Gastroesophageal sphincter (tissue), 3 donors: ENCODE results near the gene KLF7.

ENCODE experiments used
- CTCF ChIP-seq, 4 experiments: fragments of 200-600 bp in 2 of 4; fragments of 450-650 bp in 2 of 4; sonication (generic) in 1 of 4; IDR thresholded peaks; one replicate each; pipeline ENCODE4 v1.5.1; 2017 to 2019; ENCODE audit warnings: antibody characterized with exemption in 4 of 4, mild to moderate bottlenecking in 2 of 4, moderate library complexity in 2 of 4
- POLR2A ChIP-seq, 2 donors: fragments of 450-650 bp; IDR thresholded peaks; one replicate each; pipeline ENCODE4 v1.6.1; 2017; ENCODE audit warnings: antibody characterized with exemption in 2 of 2, mild to moderate bottlenecking in 2 of 2, moderate library complexity in 1 of 2
- POLR2AphosphoS5 ChIP-seq: sonication (generic); formaldehyde crosslinking; IDR thresholded peaks from one replicate; pipeline ENCODE4 v1.6.1; 2017; ENCODE audit warnings: antibody characterized with exemption

GRCh38 chr2:207135801-207136457 lies 29.8 kb downstream of the KLF7 start:
- TF ChIP-seq POLR2A (IDR thresholded peaks at IDR 0.05) (no peak), CTCF (IDR thresholded peaks at IDR 0.05) (no peak), POLR2AphosphoS5 (no peak)
